HEK293 (cell line): ENCODE data around the gene ACP7.

ENCODE experiments used
- SP2 ChIP-seq: fragments of 450-650 bp; formaldehyde crosslinking; IDR thresholded peaks from 2 replicates; pipeline ENCODE4 v1.5.1; 2016; ENCODE audit warnings: missing biosample characterization, missing genetic modification characterization
- TCF7L2 ChIP-seq: IDR thresholded peaks from 2 replicates; pipeline ENCODE4 v1.6.1; 2011; ENCODE audit warnings: low read depth, mild to moderate bottlenecking, inconsistent platforms, low read length, moderate library complexity, borderline replicate concordance
- TF ChIP-seq, protein P1 (sequence below): fragments of 450-650 bp; formaldehyde crosslinking; IDR thresholded peaks from 2 replicates; pipeline ENCODE4 v1.5.1; 2016; ENCODE audit warnings: missing biosample characterization, missing genetic modification characterization

DNA sequence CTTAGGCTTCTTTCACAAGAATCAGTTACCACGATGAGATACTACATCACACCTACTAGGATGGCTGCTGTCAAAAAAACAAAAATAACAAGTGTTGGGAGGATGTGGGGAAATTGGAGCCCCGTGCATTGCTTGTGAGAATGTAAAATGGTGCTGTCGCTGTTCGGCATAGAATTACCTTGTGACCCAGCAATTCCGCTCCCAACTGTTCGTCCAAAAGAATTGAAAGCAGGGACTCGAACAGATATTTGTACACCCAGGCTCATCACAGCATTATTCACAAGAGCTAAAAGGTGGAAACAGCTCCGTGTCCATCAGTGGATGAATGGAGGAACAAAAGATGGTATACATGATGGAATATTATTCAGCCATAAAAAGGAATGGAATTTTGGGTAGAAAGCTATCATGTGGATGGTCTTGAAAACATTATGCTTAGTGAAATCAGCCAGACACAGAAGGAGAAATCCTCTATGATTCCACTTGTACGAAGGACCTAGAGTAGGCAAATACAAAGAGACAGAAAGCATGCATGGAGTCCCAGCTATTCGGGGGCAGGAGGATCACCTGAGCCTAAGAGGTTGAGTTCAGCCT, 64.9 kb downstream of the ACP7 start:
- TF ChIP-seq SP2 (tag by site-specific recombination) = no peak
- TF ChIP-seq, protein P1, sequence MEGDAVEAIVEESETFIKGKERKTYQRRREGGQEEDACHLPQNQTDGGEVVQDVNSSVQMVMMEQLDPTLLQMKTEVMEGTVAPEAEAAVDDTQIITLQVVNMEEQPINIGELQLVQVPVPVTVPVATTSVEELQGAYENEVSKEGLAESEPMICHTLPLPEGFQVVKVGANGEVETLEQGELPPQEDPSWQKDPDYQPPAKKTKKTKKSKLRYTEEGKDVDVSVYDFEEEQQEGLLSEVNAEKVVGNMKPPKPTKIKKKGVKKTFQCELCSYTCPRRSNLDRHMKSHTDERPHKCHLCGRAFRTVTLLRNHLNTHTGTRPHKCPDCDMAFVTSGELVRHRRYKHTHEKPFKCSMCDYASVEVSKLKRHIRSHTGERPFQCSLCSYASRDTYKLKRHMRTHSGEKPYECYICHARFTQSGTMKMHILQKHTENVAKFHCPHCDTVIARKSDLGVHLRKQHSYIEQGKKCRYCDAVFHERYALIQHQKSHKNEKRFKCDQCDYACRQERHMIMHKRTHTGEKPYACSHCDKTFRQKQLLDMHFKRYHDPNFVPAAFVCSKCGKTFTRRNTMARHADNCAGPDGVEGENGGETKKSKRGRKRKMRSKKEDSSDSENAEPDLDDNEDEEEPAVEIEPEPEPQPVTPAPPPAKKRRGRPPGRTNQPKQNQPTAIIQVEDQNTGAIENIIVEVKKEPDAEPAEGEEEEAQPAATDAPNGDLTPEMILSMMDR (tag by site-specific recombination) = no peak
- TF ChIP-seq TCF7L2 = no peak
